A204.1 (cell line): Measurements from ENCODE around the gene VPS36.
"Not testable (repeated sequence)": the region's sequence is repeated elsewhere in the genome, so short reads cannot be mapped to it uniquely, and the experiment has no call there.

Experiments
- FAIRE-seq: peaks from 2 replicates; lab custom pipeline; 2012; peaks lifted over from hg19 to GRCh38; lab: Jason Lieb, UNC

The VPS36 gene

GRCh38 chr13:52450012-52450792, at the start of gene VPS36:
Gene VPS36 (minus strand): TSS chr13:52450634. CDS start chr13:52450594, 40 bp downstream.
- FAIRE-seq: no peak

GRCh38 chr13:52497979-52498378, 47.5 kb upstream of the VPS36 start:
- FAIRE-seq: not testable (repeated sequence)

- not testable (repeated sequence) for FAIRE-seq
Measured at GRCh38 chr13:52494241-52494640, 43.8 kb upstream of the VPS36 start.

- FAIRE-seq: peak; percentile 37
Measured at GRCh38 chr13:52491015-52491414, 40.6 kb upstream of the VPS36 start.

- not testable (repeated sequence) for FAIRE-seq
Measured at GRCh38 chr13:52488763-52489162, 38.3 kb upstream of the VPS36 start.

DNA sequence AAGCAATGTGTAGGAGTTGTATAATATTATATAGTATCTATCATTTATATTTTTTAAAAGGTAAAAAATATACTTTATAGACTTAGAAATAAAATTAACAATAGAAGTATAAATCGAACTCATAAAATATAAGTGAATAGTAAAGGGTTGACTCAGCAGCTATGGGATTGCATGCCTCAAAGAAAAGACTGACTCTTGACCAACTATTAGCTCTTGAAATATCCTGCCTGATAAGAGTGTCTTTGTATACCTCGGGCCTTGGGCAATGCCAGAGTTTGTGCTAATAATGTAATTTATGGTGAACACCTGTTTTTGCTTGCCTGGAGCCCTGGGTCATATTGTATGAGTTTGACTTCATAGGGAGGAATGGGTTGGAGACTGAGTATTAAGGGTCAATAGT, 36.6 kb upstream of the VPS36 start:
- peak; percentile 93 for FAIRE-seq

DNA sequence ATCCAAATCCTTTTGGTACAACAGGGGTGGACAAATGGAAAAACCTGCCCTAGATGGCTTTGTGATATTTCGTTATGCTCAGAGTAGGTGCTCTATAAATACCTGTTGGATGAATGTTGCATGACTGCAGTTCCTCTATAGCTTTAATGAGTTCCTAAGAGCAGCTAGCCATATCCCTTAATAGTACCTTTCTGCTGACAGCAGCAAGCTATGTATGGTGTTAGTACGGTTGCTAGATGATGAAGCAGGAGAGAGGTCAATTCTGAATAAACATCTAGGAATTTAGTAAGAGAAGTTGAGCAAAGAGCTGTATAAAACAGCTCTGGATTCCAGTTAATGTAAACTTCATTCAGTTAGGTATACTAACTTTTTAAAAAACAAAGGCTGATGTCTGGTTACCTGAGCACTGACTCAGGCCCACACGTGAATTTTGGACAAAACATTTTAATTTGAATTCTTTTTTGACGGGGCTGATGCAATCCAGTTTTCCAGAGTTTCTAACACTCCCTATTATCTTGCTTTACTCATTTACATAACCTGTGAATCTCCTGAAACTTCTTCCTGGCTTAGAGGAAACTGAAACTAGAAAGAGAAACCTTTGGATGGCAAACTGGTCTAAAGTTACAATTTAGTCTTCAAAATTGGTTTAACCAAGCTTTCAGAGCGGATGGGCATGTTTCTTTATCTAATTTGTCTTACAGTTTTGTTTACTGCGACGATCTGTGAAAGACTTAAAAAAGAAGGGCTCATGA, 30.4 kb upstream of the VPS36 start:
- FAIRE-seq: peak; percentile 44

DNA sequence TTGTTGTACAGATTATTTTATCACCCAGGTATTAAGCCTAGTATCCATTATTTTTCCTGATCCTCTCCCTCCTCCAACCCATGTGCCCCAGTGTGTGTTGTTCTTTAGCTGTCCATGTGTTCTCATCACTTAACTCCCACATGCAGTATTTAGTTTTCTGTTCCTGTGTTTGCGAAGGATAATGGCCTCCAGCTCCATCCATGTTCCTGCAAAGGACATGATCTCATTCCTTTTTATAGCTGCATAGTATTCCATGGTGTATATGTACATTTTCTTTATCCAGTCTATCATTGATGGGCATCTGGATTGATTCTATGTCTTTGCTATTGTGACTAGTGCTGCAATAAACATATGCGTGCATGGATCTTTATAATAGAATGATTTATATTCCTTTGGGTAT, 18.1 kb upstream of the VPS36 start:
- FAIRE-seq: not testable (repeated sequence)

GRCh38 chr13:52463526-52463925, 13.1 kb upstream of the VPS36 start:
- FAIRE-seq: no peak

DNA sequence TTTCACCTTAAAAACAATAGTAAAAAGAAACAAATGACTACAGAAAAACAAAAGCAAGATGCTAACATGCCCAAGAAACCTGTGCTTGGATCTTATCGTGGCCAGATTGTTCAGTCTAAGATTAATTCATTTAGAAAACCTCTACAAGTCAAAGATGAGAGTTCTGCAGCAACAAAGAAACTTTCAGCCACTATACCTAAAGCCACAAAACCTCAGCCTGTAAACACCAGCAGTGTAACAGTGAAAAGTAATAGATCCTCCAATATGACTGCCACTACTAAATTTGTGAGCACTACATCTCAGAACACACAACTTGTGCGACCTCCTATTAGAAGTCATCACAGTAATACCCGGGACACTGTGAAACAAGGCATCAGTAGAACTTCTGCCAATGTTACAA, 10.8 kb upstream of the VPS36 start:
- no peak for FAIRE-seq

GRCh38 chr13:52459668-52460067, 9.2 kb upstream of the VPS36 start:
- FAIRE-seq: no peak

DNA sequence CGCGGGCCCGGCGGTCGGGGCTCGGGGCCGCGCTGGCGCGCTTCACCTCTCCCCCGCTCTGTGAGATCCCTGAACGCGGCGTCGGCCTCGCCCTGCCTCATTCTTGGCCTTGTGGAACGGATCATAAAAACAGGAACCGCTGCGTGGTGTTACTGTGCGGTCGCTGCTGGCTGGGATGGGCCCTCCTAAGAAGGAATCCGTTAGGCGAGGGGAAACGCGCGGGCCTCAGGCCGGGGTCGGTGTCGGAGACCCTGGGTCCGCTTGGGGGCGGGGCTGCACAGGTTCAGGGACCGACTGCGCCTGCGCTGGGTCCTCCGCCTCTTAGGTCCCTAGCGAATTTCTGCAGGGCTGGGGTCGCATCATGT, 5.2 kb upstream of the VPS36 start:
- no peak for FAIRE-seq

GRCh38 chr13:52454820-52455676, 4.6 kb upstream of the VPS36 start, which contains the start of gene CKAP2:
Gene CKAP2 (plus strand): TSS chr13:52455478. CDS start chr13:52455557, 79 bp downstream.
- peak; percentile 93 for FAIRE-seq

GRCh38 chr13:52454459-52454819, 4.0 kb upstream of the VPS36 start:
- FAIRE-seq: no peak

DNA sequence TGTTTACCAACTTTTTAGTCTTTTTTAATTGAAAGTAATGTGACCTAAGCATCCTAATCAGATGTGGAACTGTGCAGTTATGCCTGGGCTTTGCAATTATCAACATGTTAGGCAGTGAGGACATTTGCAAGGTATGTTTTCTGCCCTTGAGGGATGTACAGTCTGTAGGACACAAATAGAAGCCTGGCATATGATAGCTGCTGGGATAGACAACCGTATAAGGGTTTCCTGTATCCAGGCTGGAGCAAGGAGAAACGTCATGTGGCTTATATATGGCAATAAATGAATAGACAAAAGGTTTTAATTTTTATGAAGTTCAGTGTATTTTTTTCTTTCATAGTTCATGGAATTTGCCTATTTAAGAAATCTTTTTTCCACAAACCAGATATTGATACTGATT, 2.0 kb upstream of the VPS36 start:
- no peak for FAIRE-seq

GRCh38 chr13:52451135-52451804, 836 bp upstream of the VPS36 start:
- no peak for FAIRE-seq

- FAIRE-seq: no peak
Measured at GRCh38 chr13:52450793-52451116, 321 bp upstream of the VPS36 start.

DNA sequence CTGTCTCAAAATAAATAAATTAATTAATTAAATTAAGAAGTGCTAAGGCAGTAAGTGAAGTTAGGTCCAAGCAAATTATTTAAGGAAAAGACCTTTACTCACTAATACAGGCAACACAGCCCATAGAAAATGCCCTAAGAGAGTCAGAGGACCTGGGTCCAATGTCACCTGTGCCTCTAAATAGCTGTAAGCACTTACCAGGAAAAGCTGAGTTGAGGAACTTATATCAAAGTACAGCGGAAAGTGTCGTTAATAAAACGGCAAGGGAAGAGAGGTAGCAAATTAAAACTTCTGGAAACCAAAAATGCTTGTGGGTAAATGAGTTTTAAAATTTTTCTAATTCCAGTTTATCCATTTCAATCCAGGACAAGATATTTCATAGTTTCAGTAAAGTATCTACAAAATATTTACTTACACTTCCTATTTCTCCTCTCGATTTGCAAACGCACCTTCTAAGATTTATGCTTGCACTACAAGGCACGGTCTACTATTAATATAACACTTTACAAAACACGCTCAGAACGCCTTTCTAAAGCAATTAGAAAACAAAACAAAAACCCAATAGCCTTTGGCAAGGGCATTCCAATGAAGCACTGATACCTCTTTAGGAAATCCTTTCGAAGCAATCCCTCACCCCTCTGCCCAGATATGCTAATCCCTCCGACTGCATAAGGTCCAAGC, 963 bp downstream of the VPS36 start:
- FAIRE-seq: no peak

- FAIRE-seq: no peak
Measured at GRCh38 chr13:52447815-52448552, 2.5 kb downstream of the VPS36 start.

GRCh38 chr13:52447354-52447753, 3.1 kb downstream of the VPS36 start:
- FAIRE-seq: no peak

DNA sequence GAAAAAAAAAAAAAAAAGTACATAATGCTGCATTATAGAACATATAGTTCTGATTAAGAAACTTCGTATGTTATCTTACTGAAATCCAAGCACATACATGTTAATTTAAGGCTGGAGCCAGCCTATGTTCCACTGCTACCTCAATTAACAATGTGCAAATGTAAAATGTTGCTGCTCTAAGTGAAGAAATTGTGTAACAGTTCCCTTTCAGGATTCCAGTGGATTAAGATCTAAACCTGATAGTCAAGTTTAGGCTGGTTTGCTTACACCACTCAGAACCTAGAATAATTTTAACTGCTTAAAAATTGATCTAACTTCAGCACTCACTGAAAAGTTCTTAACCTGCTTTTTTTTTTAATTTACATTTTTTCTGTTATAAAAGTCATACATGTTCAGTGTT, 4.2 kb downstream of the VPS36 start:
- FAIRE-seq: no peak
